CD4-positive, alpha-beta T cell treated with Interleukin-12 subunit alpha and Interleukin-12 subunit beta, for 1 hour (primary cell): ENCODE data around the gene CPNE7.

ENCODE experiments used
- DNase-seq: peaks from one replicate; pipeline ENCODE4 v3.0.0-alpha.2; 2020

Gene CPNE7

DNA sequence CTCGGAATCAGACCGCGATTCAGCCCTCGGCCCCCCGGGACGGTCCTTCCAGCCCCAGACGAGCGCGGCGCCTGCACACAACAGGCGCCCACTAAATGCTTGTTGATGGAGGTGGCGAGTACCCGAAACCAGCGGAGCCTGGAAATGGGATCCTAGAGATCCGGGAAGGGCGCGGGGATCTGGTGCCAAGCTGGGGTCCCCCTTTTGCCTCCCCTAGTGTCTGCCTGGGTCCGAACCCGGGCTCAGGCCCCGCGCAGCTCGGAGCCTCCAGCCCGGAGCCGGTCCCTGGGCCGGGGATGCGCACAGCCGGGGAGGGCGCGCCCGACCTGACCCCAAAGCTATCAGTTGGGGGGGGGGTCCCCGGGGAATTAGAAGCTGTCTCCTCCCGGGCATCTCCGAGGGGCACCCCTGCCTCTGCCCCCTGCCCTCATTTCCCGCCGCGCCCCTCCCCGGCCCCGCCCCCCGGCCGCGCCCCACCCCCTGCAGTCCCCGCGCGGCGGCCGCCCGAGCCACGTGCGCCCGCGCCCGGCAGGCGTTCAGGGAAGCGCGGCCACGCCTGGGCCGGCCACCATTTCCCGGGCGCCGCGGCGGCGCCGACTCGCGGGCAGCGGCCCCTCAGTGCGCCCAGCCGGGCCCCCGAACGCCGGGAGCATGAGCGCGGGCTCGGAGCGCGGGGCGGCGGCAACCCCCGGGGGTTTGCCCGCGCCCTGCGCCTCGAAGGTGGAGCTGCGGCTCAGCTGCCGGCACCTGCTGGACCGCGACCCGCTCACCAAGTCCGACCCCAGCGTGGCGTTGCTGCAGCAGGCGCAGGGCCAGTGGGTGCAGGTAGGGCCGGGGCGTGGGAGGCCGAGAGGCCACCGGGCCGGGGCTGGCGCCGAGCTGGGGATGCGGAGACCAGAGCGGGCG, at the start of gene CPNE7:
CPNE7 (plus strand) TSS at position 512 of the 906 bp plus-strand sequence; CDS start at position 652, 140 bp downstream.
- DNase-seq, result no peak

DNA sequence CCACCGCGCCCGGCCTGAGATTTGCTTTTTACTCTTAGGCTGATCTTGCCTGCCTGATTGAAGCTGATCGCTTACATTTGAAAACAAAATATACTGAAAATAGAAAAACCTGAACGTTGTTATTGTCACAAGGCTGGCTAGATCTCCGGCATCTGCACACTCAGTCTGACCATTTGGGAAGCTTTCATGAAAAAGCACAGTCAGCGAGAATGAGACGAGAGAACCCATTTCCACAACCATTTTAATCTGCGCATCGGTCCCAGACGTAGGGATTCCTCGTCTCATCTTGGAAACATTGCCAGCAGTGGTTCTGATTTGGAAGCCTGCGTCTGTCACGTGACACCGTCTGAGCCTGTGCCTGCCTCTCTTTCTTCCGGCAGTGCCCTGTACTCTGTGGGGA, 46.5 kb upstream of the CPNE7 start:
- DNase-seq, result no peak

DNA sequence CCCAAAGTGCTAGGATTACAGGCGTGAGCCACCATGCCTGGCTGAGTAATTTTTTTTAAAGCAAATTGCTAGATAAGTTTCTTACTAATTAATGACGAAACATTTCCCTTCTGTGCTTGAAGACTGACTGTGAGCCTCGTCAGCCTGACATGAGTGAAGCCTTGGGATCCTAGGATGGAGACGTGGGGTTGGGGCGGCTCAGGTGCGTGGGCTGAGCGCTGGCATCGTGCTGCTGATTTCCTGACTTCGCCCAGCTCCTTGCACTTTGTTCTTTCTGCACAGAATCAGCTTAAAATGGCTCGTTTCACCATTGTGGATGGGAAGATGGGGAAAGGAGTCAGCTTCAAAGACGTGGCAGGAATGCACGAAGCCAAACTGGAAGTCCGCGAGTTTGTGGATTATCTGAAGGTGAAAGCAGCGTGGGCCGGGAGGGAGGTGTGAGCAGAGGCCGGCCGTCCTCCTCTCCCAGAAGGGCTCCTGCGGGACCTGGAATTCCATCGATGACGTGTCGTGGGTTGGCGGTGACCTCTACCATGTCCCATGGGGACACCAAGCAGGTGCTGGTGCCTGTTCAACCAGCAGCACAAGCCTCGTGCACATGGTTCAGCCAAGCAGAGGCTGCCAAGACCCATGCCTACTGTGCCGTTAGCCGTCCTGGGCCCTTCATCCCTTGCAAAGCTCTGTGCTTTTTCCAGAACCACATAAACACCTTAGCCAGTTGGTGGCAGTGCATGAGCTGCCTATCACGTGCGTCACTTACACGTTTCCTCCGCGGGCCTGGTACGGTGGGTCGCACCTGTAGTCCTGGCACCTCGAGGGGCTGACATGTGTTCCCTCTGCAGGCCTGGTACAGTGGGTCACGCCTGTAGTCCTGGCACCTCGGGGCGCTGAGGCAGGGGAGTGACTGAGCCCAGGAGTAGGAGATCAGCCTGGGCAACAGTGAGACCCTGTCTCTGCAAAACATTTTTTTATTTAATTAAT, 44.9 kb upstream of the CPNE7 start:
- DNase-seq, result no peak

DNA sequence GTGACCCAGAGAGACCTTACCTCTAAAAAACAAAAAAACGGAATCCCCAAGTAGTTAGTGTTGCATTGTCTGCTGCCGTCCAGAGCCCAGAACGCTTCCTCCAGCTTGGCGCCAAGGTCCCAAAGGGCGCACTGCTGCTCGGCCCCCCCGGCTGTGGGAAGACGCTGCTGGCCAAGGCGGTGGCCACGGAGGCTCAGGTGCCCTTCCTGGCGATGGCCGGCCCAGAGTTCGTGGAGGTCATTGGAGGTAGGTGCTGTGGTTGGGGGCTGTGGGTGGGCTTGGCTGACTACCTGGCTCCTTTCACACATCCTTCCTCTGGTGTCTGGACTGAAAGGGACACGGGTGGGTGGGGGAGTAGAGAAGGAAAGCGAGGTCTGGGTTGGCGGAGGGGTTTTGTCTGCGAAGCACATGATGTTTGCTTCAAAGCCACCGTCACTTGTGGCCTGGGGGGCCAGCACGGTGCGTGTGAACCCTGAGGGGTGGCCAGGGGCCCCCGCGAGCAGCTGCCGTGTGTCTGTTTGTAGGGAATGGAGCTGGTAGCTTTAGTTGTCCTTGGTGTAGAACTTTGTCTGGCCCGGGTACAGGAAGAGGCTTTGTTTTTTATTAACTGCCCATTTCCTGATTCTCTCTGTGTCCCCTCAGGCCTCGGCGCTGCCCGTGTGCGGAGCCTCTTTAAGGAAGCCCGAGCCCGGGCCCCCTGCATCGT, 43.6 kb upstream of the CPNE7 start:
- DNase-seq, result no peak

DNA sequence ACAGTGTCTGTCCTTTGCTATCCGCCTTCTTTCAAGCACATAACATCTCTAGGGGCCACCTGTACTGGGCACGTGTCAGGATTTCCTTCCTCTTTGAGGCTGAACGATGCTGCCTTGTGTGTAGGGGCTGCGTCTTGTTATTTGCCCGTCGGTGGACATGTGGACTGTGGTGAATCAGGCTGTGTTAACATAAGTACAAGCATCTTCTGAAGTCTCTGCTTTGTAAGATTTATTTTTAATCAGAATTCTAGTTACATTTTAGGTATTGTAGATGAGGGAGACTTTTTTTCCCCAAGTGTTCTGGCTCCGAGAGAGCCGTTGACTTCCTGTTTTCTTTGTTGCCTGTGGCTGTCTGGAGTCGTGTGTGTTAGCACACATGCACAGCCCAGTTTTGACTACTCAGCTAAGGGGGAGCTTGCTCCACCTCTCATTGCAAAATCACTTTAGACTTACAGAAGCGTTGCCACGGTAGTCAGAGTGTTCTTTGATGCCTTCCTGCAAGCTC, 41.3 kb upstream of the CPNE7 start:
- DNase-seq, result peak; percentile 48

DNA sequence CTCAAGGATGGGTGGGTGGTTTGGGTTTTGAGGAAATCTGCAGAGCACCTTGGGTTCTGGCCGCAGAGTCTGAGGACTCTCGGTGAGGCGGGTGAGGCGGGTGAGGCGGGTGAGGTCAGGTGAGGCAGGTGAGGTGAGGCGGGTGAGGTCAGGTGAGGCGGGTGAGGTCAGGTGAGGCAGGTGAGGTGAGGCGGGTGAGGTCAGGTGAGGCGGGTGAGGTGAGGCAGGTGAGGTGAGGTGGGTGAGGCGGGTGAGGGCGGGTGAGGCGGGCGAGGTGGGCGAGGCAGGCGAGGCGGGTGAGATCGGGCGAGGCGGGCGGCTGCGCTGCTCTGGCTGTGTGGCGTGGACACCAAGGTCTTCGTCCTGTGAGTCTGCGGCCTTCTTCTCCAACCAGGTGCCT, 39.2 kb upstream of the CPNE7 start:
- no peak for DNase-seq

DNA sequence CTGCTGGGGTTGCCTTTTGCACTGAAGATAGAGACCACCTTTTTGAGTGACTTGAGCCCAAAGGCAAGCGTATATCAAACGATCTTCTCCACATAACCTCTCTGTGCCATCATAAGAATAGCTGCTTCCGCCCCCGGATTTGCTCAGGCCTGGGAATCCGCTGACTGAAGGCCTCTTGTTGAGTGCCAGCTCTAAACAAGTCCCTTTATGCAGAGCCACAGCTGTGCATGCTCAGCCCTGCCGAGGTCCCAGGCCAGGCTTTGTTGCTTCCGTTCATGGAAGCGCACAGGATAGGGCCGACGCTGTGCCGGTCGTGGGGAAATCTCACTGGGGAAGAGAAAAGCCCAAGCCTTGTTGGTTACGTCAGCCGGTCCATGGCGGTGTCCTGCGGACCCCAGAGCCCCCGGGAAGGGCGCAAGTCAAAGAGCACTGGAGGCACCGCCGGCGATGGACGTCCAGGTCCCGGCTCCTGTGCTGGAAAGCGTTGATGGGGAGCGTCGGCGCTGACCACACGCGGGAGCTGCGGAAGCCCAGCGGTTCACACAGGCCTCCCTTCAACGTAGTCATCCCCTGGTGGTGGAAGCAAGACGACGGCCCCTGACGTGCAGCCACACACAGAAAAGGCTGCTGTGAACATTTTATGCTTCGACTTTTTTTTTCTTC, 38.5 kb upstream of the CPNE7 start:
- DNase-seq, result no peak

DNA sequence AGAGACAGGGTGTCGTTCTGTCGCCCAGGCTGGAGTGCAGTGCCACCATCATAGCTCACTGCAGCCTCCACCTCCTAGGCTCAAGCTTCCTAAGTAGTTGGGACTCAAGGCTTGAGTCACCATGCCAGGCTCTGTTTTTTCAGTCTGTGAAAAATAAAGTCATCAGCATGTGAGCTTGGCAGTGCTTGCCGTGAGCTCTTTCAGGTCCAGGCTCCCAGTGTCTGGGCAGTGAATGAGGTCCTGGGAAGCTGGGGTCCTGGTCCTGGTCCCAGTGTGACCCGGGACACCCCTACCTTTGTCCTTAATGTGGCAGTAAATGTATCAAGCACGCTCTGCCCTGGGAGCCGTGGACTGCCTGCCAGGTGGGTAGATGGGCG, 38.0 kb upstream of the CPNE7 start:
- DNase-seq, result no peak

DNA sequence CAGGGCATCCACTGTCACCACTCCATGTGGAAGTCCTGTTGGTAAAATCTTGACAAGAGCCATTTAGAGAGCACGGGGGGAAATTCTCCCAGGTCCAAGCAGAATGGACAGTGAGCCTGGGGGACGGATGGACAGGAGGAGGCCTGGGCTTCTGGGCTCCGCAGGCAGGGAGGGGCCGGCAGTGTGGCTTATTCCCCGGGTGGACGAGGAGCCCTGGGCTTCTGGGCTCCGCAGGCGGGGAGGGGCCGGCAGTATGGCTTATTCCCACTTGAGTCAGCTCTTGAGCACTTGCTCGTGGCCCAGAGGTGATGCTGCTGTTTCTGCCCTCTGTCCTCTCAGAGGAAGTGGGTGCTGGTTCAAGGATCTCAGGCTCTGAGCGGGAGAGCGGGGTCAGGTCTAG, 37.3 kb upstream of the CPNE7 start:
- DNase-seq, result no peak

DNA sequence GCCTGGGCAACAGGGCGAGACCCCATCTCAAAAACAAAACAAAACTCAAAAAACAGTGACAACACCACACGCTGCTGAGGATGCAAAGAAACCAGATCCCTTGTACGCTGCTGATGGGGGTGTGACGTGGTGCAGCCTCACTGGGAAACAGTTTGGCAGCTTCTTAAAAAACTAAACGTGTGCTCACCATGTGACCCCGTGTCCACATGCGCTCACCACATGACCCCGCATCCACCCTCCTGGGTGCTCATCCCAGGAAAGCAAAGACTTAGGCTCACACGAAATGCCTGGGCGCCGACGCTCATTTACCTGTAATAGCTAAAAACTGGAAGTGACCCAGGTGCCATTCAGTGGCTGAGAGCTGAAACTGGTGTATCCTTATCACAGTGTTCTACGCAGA, 35.0 kb upstream of the CPNE7 start:
- no peak for DNase-seq

DNA sequence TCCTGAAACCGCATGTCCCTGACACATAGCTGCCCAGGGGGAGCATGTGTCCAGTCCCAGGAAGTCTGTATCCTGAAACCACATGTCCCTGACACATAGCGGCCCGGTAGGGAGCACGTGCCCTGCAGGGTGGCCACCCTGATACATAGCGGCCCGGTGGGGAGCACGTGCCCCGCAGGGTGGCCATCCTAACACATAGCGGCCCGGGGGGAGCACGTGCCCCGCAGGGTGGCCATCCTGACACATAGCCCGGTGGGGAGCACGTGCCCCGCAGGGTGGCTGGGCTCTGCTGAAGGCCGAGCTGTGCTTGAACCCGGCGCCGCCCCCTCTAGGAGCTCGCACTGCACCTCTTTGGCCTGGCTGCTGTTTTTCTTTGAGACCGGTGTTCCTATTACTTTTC, 33.8 kb upstream of the CPNE7 start:
- DNase-seq, result no peak

DNA sequence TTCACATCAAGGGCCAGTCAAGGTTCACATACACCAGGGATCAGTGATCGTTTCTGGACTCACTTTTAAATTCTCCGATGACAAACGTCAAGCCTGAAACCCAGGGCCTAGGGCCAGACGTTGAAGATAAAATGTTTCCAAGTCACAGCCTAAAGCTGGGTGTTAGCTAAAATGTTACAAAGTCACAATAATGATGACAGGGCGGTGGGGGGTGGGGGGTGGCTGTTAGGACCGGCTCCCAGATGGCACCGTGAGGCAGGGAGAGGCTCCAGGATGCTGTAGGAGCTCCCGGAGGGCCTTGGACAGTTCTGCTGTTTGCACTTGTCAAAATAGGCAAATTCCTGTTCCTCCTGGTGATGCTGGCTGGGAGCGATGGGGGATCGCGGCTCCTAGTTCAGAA, 31.4 kb upstream of the CPNE7 start:
- DNase-seq, result no peak

DNA sequence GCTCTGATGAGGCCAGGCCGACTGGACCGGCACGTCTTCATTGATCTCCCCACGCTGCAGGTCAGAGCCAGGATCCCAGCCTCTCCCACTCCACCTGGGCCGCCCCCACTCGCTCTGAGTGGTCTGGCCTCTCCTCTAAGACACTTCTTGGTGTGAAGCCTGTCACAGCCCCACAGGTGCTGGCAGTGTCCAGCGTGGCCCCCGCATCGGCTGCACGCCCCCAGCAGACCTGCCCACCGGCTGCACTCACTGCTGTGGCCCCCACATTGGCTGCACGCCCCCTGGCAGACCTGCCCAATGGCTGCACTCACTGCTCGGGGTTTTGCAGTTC, 30.9 kb upstream of the CPNE7 start:
- DNase-seq, result no peak

DNA sequence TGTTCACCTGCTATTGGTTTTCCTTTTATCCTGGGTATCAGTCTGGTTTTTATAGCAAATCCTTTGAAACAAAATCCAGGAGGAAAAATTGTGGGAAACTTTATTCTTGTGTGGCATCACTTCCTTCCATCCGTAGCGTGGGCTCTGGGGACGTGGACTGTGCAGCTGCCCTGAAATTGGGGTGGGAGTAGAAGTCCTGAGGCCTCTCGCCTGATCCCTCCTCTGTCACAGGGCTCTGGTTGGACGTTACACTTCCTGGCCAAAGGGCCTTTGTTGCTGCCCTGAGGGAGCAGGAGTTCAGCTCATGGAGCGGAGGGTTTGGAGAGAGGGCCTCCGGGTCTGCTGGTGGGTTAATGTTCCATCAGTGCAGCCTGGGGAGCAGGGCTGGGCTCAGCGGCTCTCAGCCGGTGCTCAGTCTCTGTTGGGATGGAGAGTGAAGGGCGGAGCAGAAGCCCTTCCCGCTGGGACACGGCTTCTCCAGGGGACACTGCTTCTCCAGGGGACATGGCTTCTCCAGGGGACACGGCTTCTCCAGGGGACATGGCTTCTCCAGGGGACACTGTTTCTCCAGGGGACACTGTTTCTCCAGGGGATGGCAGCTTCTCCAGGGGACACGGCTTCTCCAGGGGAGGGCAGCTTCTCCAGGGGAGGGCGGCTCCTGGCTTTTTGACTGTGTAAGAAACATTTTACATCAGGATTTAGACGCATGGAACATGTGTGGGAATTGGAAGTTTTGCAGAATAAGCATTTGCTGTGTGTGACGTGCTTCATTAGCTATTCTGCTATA, 30.3 kb upstream of the CPNE7 start:
- no peak for DNase-seq

DNA sequence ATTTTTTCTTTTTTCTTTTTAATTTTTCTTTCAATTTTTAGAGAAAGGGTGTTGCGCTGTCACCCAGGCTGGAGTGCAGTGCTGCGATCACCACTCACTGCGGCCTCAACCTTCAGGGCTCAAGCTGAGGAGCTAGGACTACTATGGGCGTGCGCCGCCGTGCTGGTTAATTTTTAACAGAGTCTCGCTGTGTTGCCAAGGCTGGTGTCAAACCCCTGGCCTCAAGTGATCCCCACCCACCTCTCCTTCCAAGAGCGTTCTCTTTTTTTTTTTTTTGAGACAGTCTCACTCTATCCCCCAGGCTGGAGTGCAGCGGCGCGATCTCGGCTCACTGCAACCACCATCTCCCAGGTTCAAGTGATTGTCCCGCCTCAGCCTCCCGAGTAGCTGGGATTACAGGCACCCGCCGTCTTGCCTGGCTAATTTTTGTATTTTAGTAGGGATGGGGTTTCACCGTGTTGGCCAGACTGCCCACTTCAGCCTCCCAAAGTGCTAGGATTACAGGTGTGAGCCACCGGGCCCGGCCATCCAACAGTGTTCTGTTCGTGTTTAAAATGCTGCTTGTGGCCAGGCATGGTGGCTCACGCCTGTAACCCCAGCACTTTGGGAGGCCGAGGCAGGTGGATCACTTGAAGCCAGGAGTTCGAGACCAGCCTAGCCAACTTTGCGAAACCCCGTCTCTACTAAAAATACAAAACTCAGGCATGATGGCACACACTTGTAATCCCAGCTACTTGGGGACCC, 29.6 kb upstream of the CPNE7 start:
- no peak for DNase-seq

DNA sequence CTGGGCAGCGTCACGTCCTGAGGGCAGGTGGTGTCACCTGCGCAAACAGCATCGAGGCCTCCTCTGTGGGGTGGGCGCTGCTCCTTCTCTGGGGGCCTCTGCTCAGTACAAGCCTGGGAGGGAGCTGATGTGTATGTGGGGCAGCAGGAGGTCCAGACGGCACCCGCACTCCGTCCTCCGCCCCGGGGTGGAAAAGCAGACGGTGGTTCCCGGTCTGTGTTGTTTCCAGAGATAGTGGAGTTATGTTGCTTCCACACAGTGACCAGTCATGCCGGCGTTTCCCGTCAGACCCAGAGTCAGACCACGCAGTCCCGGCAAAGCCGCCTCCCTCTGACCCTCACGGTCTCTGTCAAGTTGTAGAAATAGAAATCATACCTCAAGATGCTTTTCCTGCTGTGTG, 28.8 kb upstream of the CPNE7 start:
- DNase-seq, result no peak

DNA sequence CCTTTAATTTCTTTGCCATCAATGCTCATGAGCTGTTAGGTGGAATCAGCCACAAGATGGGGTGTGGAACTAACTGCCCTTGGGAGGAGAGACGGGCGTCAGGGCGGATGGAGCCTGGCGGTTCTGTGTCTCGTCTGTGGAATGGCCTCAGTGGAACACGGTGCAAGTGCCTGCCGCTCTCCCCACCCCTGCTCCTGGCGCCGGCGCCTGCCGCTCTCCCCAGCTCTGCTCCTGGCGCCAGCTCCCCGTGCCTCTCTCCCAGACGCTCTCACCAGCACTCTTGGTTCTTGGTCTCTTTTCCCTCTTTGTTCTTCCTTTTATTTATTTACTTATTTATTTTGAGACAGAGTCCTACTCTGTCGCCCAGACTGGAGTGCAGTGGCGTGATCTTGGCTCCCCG, 28.3 kb upstream of the CPNE7 start:
- DNase-seq, result no peak

DNA sequence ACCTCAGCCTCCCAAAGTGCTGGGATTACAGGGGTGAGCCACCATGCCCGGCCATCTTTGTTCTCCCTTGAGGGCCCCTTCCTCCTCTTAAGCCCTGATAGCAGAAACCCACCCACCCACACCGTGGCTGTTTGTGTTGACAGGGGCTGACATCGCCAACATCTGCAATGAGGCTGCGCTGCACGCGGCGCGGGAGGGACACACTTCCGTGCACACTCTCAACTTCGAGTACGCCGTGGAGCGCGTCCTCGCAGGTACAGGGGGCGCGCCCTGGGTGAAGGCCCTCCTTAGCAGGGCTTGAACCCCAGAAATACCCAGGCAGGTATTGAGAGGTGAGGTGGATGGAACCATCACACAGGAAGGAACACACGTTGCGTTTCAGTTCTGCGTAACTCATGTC, 27.7 kb upstream of the CPNE7 start:
- no peak for DNase-seq

DNA sequence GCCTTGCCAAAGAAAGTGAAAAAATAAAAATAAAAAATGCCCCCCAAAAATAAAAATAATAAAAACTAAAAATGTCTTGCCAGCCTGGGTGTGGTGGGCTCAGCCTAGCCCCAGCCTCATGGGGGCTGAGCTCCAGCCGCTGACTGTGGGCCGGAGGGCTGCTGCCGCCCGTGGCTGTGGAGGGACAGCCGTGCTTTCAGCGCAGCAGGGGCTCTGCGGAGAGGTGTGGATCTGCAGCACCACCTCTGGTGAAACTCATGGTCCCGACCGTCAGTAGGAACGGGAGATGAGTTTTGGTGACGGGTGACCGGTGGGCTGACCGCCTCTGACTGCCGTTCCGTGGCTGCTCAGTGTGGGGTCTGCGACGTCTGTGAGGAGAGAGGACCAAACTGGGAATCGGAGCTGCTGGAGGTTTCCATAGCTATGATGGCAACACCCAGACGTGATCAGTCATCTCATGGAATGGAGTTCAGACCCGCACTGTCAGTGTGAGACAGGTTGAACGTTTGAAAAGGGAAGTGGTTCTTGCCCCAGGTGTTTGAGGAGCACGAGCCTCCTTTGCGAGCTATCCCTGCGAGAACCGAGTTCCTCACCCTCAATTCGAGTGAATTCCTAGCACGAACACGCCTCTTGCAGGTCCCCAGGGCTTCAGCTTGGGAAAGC, 27.1 kb upstream of the CPNE7 start:
- DNase-seq, result no peak

DNA sequence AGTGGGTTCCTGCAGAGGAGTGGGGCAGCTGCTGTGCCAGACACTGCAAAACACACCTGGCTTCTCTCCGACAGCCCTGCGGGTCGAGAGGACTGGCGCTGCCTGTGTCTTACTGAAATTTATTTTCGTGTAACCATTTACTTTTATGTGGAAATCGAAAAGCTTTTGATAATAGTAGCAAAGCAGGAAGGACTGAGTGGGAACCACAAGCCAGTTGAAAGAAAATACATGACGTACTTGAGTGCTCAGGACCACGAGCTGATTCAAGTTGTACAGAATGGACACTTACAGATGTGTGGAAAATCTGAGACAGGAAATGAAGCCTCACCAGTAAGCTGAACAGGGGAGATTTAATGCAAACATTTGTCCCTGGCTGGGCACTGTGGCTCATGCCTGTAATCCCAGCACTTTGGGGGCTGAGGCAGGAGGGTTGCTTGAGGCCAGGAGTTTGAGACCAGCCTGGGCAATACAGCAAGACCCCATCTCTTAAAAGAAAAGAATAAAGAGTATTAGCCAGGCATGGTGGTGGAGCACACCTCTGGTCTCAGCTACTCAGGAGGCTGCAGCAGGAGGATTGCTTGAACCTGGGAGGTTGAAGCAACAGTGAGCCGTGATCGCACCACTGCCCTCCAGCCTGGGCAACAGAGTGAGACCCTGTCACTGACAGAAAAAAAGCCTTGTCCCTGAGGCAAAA, 26.4 kb upstream of the CPNE7 start:
- DNase-seq, result peak; percentile 26
